Chondrocyte (in vitro differentiated cells): Measurements from ENCODE around the gene CCDC28A. TPM values are rescaled to one million over a fixed set of nuclear protein-coding genes. Genes with fewer than 3 reads are reported as not detected.

Experiments
- DNase-seq: peaks from one replicate; pipeline ENCODE4 v3.0.0; 2021; ENCODE audit warnings: mixed read lengths, low spot score
- H3K27ac Mint-ChIP-seq: one replicate; pipeline ENCODE4 v1.8.0; 2021; ENCODE audit warnings: mild to moderate bottlenecking, moderate library complexity, mixed read lengths; ENCODE audit not compliant: unreplicated experiment
- H3K27me3 Mint-ChIP-seq: 2 replicates; pipeline ENCODE4 v1.8.0; 2021; ENCODE audit warnings: low read depth, mixed read lengths
- H3K36me3 Mint-ChIP-seq: 2 replicates; pipeline ENCODE4 v1.8.0; 2021; ENCODE audit warnings: low read depth, mixed read lengths
- H3K4me1 Mint-ChIP-seq: 2 replicates; pipeline ENCODE4 v1.8.0; 2021; ENCODE audit warnings: low read depth, mild to moderate bottlenecking, mixed read lengths
- H3K4me3 Mint-ChIP-seq: one replicate; pipeline ENCODE4 v1.8.0; 2021; ENCODE audit warnings: mild to moderate bottlenecking, moderate library complexity, mixed read lengths; ENCODE audit not compliant: unreplicated experiment
- H3K9me3 Mint-ChIP-seq: 2 replicates; pipeline ENCODE4 v1.8.0; 2021; ENCODE audit warnings: low read depth, mixed read lengths
- total RNA-seq: library from RNA; stranded (reverse); gene quantifications from 3 replicates; pipeline ENCODE4 v1.2.1, GENCODE V29; 2021
- TF ChIP-seq, protein P1 (sequence below): fragments of 200-600 bp; sonication (generic); IDR thresholded peaks from 2 replicates; pipeline ENCODE4 v1.5.0; 2021; ENCODE audit warnings: antibody characterized with exemption, mild to moderate bottlenecking, moderate library complexity

Gene CCDC28A
- total RNA-seq, 1 donor from 2014 or later = 7.1 TPM

- Mint-ChIP-seq H3K9me3 (no peaks in the 10 kb centered on the region), H3K27ac (no peak overlapping the region), H3K4me1 (no peaks in the 10 kb centered on the region), H3K27me3 (no peaks in the 10 kb centered on the region), H3K4me3 (no peak overlapping the region), H3K36me3 (no peaks in the 10 kb centered on the region)
- TF ChIP-seq, protein P1, sequence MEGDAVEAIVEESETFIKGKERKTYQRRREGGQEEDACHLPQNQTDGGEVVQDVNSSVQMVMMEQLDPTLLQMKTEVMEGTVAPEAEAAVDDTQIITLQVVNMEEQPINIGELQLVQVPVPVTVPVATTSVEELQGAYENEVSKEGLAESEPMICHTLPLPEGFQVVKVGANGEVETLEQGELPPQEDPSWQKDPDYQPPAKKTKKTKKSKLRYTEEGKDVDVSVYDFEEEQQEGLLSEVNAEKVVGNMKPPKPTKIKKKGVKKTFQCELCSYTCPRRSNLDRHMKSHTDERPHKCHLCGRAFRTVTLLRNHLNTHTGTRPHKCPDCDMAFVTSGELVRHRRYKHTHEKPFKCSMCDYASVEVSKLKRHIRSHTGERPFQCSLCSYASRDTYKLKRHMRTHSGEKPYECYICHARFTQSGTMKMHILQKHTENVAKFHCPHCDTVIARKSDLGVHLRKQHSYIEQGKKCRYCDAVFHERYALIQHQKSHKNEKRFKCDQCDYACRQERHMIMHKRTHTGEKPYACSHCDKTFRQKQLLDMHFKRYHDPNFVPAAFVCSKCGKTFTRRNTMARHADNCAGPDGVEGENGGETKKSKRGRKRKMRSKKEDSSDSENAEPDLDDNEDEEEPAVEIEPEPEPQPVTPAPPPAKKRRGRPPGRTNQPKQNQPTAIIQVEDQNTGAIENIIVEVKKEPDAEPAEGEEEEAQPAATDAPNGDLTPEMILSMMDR = peak; percentile 92
- no peak for DNase-seq
Observed at GRCh38 chr6:138765896-138766655, 7.5 kb upstream of the CCDC28A start.

DNA sequence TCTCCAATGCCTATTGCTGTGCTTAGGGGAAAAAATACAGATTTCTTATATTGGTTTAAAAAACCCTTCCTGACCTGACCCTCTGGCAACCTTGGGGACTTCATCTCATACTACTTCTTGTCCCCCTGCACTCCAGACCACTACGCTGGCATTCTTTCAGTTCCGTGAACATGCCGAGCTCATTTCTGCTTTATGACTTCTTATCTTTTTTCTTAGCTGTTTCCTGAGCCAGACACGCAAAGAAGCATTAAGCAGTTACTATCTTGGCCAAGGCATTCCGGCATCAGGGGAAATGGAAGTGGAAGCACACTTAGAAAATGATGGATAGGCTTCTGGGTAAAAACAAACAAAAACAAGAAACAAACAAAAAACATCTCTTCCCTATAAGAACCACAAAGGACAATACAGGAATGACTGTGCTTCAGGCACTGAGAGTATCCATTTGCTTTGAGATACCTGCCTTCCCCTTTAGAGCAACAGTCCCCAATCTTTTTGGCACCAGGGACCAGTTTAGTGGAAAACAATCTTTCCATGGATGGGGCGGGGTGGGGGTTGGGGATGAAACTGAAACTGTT, 4.4 kb upstream of the CCDC28A start:
- Mint-ChIP-seq H3K36me3 (no peaks in the 10 kb centered on the region), H3K27me3 (no peaks in the 10 kb centered on the region), H3K27ac (no peak overlapping the region), H3K9me3 (no peaks in the 10 kb centered on the region), H3K4me3 (no peak overlapping the region), H3K4me1 (peaks cover 11% of the 10 kb centered on the region)
- TF ChIP-seq, protein P1 = no peak
- DNase-seq = no peak

GRCh38 chr6:138772596-138773176, 883 bp upstream of the CCDC28A start:
- peaks cover 3% of the 10 kb centered on the region for H3K36me3 Mint-ChIP-seq
- H3K27ac Mint-ChIP-seq = peak overlapping the region; percentile 100
- H3K4me3 Mint-ChIP-seq = peak overlapping the region; percentile 99
- TF ChIP-seq, protein P1 = no peak
- no peak for DNase-seq
- H3K27me3 Mint-ChIP-seq = no peaks in the 10 kb centered on the region
- H3K9me3 Mint-ChIP-seq = no peaks in the 10 kb centered on the region
- H3K4me1 Mint-ChIP-seq = peaks cover 16% of the 10 kb centered on the region

- Mint-ChIP-seq H3K9me3 (no peaks in the 10 kb centered on the region), H3K4me1 (peaks cover 16% of the 10 kb centered on the region), H3K4me3 (peak overlapping the region; percentile 99), H3K27me3 (no peaks in the 10 kb centered on the region), H3K27ac (peak overlapping the region; percentile 100), H3K36me3 (peaks cover 4% of the 10 kb centered on the region)
- no peak for DNase-seq
- TF ChIP-seq, protein P1 = no peak
Observed at GRCh38 chr6:138774370-138774769, 801 bp downstream of the CCDC28A start.

DNA sequence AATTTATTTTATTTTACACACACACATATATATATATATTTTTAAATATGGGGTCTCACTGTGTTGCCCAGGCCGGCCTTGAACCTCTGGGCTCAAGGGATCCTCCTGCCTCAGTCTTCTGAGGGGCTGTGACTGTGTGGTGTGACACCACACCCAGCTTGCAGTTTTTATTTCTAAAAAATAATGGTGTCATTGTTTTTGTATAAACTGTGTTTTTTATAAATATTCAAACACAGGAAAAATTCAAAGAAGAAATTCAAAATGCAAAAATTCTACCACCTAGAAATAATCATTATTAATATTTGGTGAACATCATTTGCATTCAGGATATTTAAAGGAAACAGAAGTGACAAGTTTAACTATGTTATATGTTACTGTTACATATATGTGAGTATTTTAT, 3.1 kb downstream of the CCDC28A start:
- H3K9me3 Mint-ChIP-seq = no peaks in the 10 kb centered on the region
- DNase-seq = no peak
- no peak overlapping the region for H3K4me3 Mint-ChIP-seq
- no peaks in the 10 kb centered on the region for H3K27me3 Mint-ChIP-seq
- no peak overlapping the region for H3K27ac Mint-ChIP-seq
- TF ChIP-seq, protein P1 = no peak
- peaks cover 4% of the 10 kb centered on the region for H3K36me3 Mint-ChIP-seq
- H3K4me1 Mint-ChIP-seq = peaks cover 16% of the 10 kb centered on the region
